HepG2 (cell line): Measurements from ENCODE around the gene GALR2. TPM values are rescaled to one million over a fixed set of nuclear protein-coding genes. Genes with fewer than 3 reads are reported as not detected.

Source experiments
- BATF2 ChIP-seq: sonication (generic); formaldehyde crosslinking; IDR thresholded peaks from 2 replicates; pipeline ENCODE4 v1.8.0; 2022; ENCODE audit warnings: mild to moderate bottlenecking, missing genetic modification reagents, moderate library complexity
- E2F2 ChIP-seq: sonication (generic); formaldehyde crosslinking; IDR thresholded peaks from 2 replicates; pipeline ENCODE4 v1.4.0; 2020; ENCODE audit warnings: missing genetic modification reagents, borderline replicate concordance
- FLYWCH1 ChIP-seq: sonication (generic); formaldehyde crosslinking; IDR thresholded peaks from 2 replicates; pipeline ENCODE4 v1.8.1; 2023; ENCODE audit warnings: mild to moderate bottlenecking, missing genetic modification reagents
- FOXM1 ChIP-seq: sonication (generic); formaldehyde crosslinking; IDR thresholded peaks from 2 replicates; pipeline ENCODE4 v1.5.0; 2020; ENCODE audit warnings: missing genetic modification reagents
- GMEB1 ChIP-seq: sonication (generic); formaldehyde crosslinking; IDR thresholded peaks from 2 replicates; pipeline ENCODE4 v1.5.1; 2020; ENCODE audit warnings: missing genetic modification reagents, mild to moderate bottlenecking, borderline replicate concordance
- MED1 ChIP-seq: sonication (generic); formaldehyde crosslinking; IDR thresholded peaks from 2 replicates; pipeline ENCODE4 v1.4.0; 2020; ENCODE audit warnings: missing genetic modification reagents
- NFIC ChIP-seq: IDR thresholded peaks from 2 replicates; pipeline ENCODE4 v1.6.1; 2012; ENCODE audit warnings: mild to moderate bottlenecking, low read length, inconsistent platforms
- NPAS2 ChIP-seq: sonication (generic); formaldehyde crosslinking; IDR thresholded peaks from 2 replicates; pipeline ENCODE4 v1.8.0; 2022; ENCODE audit warnings: mild to moderate bottlenecking, missing genetic modification reagents, borderline replicate concordance
- PHB2 ChIP-seq: fragments of 450-650 bp; IDR thresholded peaks from 2 replicates; pipeline ENCODE4 v1.6.1; 2018; ENCODE audit not compliant: partially characterized antibody
- SIX1 ChIP-seq: sonication (generic); formaldehyde crosslinking; IDR thresholded peaks from 2 replicates; pipeline ENCODE4 v1.4.0; 2020; ENCODE audit warnings: missing genetic modification reagents, borderline replicate concordance
- SNAPC4 ChIP-seq: sonication (generic); formaldehyde crosslinking; IDR thresholded peaks from 2 replicates; pipeline ENCODE4 v1.4.0; 2020; ENCODE audit warnings: mild to moderate bottlenecking, missing genetic modification reagents
- SRF ChIP-seq: IDR thresholded peaks from 2 replicates; pipeline ENCODE4 v1.6.1; 2011; ENCODE audit warnings: mild to moderate bottlenecking, low read depth, low read length, moderate library complexity
- TBP ChIP-seq: sonication (generic); formaldehyde crosslinking; IDR thresholded peaks from 2 replicates; pipeline ENCODE4 v1.5.0; 2020; ENCODE audit warnings: missing genetic modification reagents
- ZMAT3 ChIP-seq: sonication (generic); formaldehyde crosslinking; conservative IDR thresholded peaks from 2 replicates; pipeline ENCODE4 v1.7.0; 2021; ENCODE audit warnings: missing genetic modification reagents
- ZNF138 ChIP-seq: sonication (generic); formaldehyde crosslinking; IDR thresholded peaks from 2 replicates; pipeline ENCODE4 v1.5.0; 2020; ENCODE audit warnings: mild to moderate bottlenecking, low read depth, missing genetic modification reagents
- ZNF574 ChIP-seq: sonication (generic); formaldehyde crosslinking; IDR thresholded peaks from 2 replicates; pipeline ENCODE4 v1.4.0; 2020; ENCODE audit warnings: missing genetic modification reagents
- polyA plus RNA-seq, 8 experiments: library from polyadenylated mRNA; depleted of rRNA in 3 of 8; stranded (reverse) in 7 of 8; unstranded in 1 of 8; fragments of >200 nt; fragmentation: Illumina TruSeq in 4 of 8; extraction: Trizol in 4 of 8; gene quantifications; 2 replicates each; pipeline versions ENCODE4 v1.2.1 to v1.2.3, GENCODE V29; 2011 to 2016; ENCODE audit warnings: low read depth in 4 of 8, missing spikeins in 1 of 8, mixed read lengths in 1 of 8; ENCODE audit not compliant: insufficient read depth in 1 of 8
- total RNA-seq, 5 experiments: library from RNA; depleted of rRNA; stranded (reverse); fragments of >200 nt; fragmentation: Illumina TruSeq; extraction: Trizol; gene quantifications; 2 replicates each; pipeline ENCODE4 v1.2.3, GENCODE V29; 2016; ENCODE audit warnings: low read depth in 1 of 5

Gene GALR2
- total and polyA plus RNA-seq, 2 of the 13 experiments (the other 11 are each of a cell fraction or from before 2014, with no cell fraction given) = 0.48 to 0.58 TPM

- TF ChIP-seq GMEB1 (CRISPR knock-in tag) (no peak), ZNF574 (no peak), E2F2 (CRISPR knock-in tag) (no peak), TBP (CRISPR knock-in tag) (no peak), ZNF138 (CRISPR knock-in tag) (peak; percentile 50; the same call in 1 of the 2 replicates), FOXM1 (CRISPR knock-in tag) (no peak), SNAPC4 (no peak), BATF2 (no peak; the same call in 1 of the 2 replicates), SIX1 (no peak), ZMAT3 (CRISPR knock-in tag) (no peak), PHB2 (no peak), FLYWCH1 (CRISPR knock-in tag) (0 out of 2 replicates have a peak, but pooled peaks have one; percentile 23), SRF (no peak), NFIC (no peak), MED1 (no peak), NPAS2 (CRISPR knock-in tag) (0 out of 2 replicates have a peak, but pooled peaks have one; percentile 28)
Measured at GRCh38 chr17:76071531-76072147, 2.9 kb upstream of the GALR2 start (continued).
